SK-N-SH (cell line): ENCODE measurements around the gene PTPRD. TPM values are rescaled to one million over a fixed set of nuclear protein-coding genes. Genes with fewer than 3 reads are reported as not detected.
"Not testable (repeated sequence)": the region's sequence is repeated elsewhere in the genome, so short reads cannot be mapped to it uniquely, and the experiment has no call there.

Experiments
- CTCF ChIA-PET: fragments of 300-600, 350-600 bp; formaldehyde crosslinking; extraction: SDS; loops from one replicate; lab custom pipeline; 2021; lab: Yijun Ruan, JAX
- POLR2A ChIA-PET: fragments of 350-600 bp; sonication (Branson Sonifier 250); formaldehyde crosslinking; extraction: SDS; loops from one replicate; lab custom pipeline; 2020; ENCODE audit warnings: antibody characterized with exemption, inconsistent platforms; lab: Yijun Ruan, JAX
- DNase-seq: peaks from one replicate; pipeline ENCODE4 v3.0.0; 2012
- H2AFZ ChIP-seq: fragments of 200-600 bp; sonication (generic); 2 replicates; pipeline ENCODE4 v1.8.1; 2016; ENCODE audit warnings: antibody characterized with exemption, mild to moderate bottlenecking, low read depth
- H3F3A ChIP-seq: fragments of 200-600 bp; sonication (generic); replicated peaks from 2 replicates; pipeline ENCODE3; 2016; ENCODE audit warnings: antibody characterized with exemption, mild to moderate bottlenecking; ENCODE audit not compliant: insufficient read depth
- H3K27ac ChIP-seq, 2 experiments: fragments of 200-500 bp in 1 of 2; fragments of 200-600 bp in 1 of 2; sonication (Bioruptor generic) in 1 of 2; sonication (generic), shearing (Covaris generic) in 1 of 2; 2 replicates each; pipeline versions ENCODE4 v1.5.1 to v1.6.1; 2014 to 2016; ENCODE audit warnings: low read depth in 2 of 2, inconsistent platforms in 1 of 2, low read length in 1 of 2, mild to moderate bottlenecking in 1 of 2, mixed read lengths in 1 of 2
- H3K27me3 ChIP-seq: fragments of 200-600 bp; sonication (generic), shearing (Covaris generic); 2 replicates; pipeline ENCODE4 v1.6.1; 2016; ENCODE audit warnings: mixed run types; ENCODE audit not compliant: insufficient read depth
- H3K36me3 ChIP-seq, 2 experiments: fragments of 200-500 bp in 1 of 2; fragments of 200-600 bp in 1 of 2; sonication (Bioruptor generic) in 1 of 2; sonication (generic) in 1 of 2; replicated peaks in 1 of 2; 2 replicates each; pipeline versions ENCODE3 to v1.5.1; 2014 to 2016; ENCODE audit warnings: low read length in 1 of 2, mild to moderate bottlenecking in 1 of 2; ENCODE audit not compliant: insufficient read depth in 2 of 2, control insufficient read depth in 1 of 2
- H3K4me1 ChIP-seq, 2 experiments: fragments of 200-500 bp in 1 of 2; fragments of 200-600 bp in 1 of 2; sonication (Bioruptor generic) in 1 of 2; sonication (generic), shearing (Covaris generic) in 1 of 2; 2 replicates each; pipeline versions ENCODE4 v1.5.1 to v1.6.1; 2014 to 2016; ENCODE audit warnings: low read depth in 1 of 2, low read length in 1 of 2, mixed run types in 1 of 2; ENCODE audit not compliant: insufficient read depth in 2 of 2, control insufficient read depth in 1 of 2
- H3K4me2 ChIP-seq: fragments of 200-600 bp; sonication (generic), shearing (Covaris generic); 2 replicates; pipeline ENCODE4 v1.6.1; 2017; ENCODE audit warnings: mixed run types
- H3K4me3 ChIP-seq, 2 experiments: fragments of 200-500 bp in 1 of 2; fragments of 200-600 bp in 1 of 2; sonication (Bioruptor generic) in 1 of 2; sonication (generic), shearing (Covaris generic) in 1 of 2; 2 replicates each; pipeline versions ENCODE4 v1.5.1 to v1.8.1; 2014 to 2016; ENCODE audit warnings: low read depth in 2 of 2, inconsistent platforms in 1 of 2, low read length in 1 of 2, mild to moderate bottlenecking in 1 of 2, mixed read lengths in 1 of 2, moderate library complexity in 1 of 2
- H3K79me2 ChIP-seq: fragments of 200-600 bp; sonication (generic); 2 replicates; pipeline ENCODE4 v1.8.1; 2017; ENCODE audit warnings: mild to moderate bottlenecking; ENCODE audit not compliant: insufficient read depth
- H3K9ac ChIP-seq: fragments of 200-600 bp; sonication (generic); 2 replicates; pipeline ENCODE4 v1.6.1; 2017; ENCODE audit warnings: mixed run types
- H3K9me2 ChIP-seq: fragments of 200-600 bp; sonication (generic); 2 replicates; pipeline ENCODE4 v1.6.1; 2017; ENCODE audit warnings: mixed run types
- H3K9me3 ChIP-seq: fragments of 200-600 bp; sonication (generic); 2 replicates; pipeline ENCODE4 v1.6.1; 2017; ENCODE audit warnings: mixed run types, mild to moderate bottlenecking, moderate library complexity
- H4K20me1 ChIP-seq: fragments of 200-600 bp; sonication (generic); 2 replicates; pipeline ENCODE4 v1.6.1; 2017; ENCODE audit warnings: mild to moderate bottlenecking, mixed run types; ENCODE audit not compliant: insufficient read depth
- EP300 ChIP-seq, 2 experiments: IDR thresholded peaks; 2 replicates each; pipeline versions ENCODE4 v1.4.0 to v1.6.1; 2012; ENCODE audit warnings: borderline replicate concordance in 1 of 2, low read depth in 1 of 2, low read length in 1 of 2
- FOXJ3 ChIP-seq: sonication (generic); formaldehyde crosslinking; IDR thresholded peaks from 2 replicates; pipeline ENCODE4 v1.5.1; 2020; ENCODE audit warnings: mild to moderate bottlenecking, missing genetic modification reagents
- MEF2A ChIP-seq: IDR thresholded peaks from 2 replicates; pipeline ENCODE4 v1.4.0; 2012; ENCODE audit warnings: low read depth, borderline replicate concordance
- MXI1 ChIP-seq: IDR thresholded peaks from 2 replicates; pipeline ENCODE4 v1.6.1; 2012; ENCODE audit warnings: mild to moderate bottlenecking, low read depth, low read length, improper control_type of control experiment
- POLR2AphosphoS5 ChIP-seq: IDR thresholded peaks from 2 replicates; pipeline ENCODE4 v1.6.1; 2012; ENCODE audit warnings: low read depth, low read length
- RAD21 ChIP-seq: IDR thresholded peaks from 2 replicates; pipeline ENCODE4 v1.6.1; 2012; ENCODE audit warnings: mild to moderate bottlenecking, low read length
- RXRA ChIP-seq: IDR thresholded peaks from 2 replicates; pipeline ENCODE4 v1.4.0; 2012; ENCODE audit warnings: low read depth, mild to moderate bottlenecking, borderline replicate concordance
- SIN3A ChIP-seq: IDR thresholded peaks from 2 replicates; pipeline ENCODE4 v1.6.1; 2012; ENCODE audit warnings: low read depth, mild to moderate bottlenecking, low read length, moderate library complexity, borderline replicate concordance
- SMC3 ChIP-seq: IDR thresholded peaks from 2 replicates; pipeline ENCODE4 v1.6.1; 2012; ENCODE audit warnings: low read depth, low read length, improper control_type of control experiment
- TAF1 ChIP-seq: IDR thresholded peaks from 2 replicates; pipeline ENCODE4 v1.6.1; 2012; ENCODE audit warnings: low read depth, mild to moderate bottlenecking, low read length, moderate library complexity, borderline replicate concordance
- TCF12 ChIP-seq: IDR thresholded peaks from 2 replicates; pipeline ENCODE4 v1.4.0; 2012
- TEAD4 ChIP-seq: IDR thresholded peaks from 2 replicates; pipeline ENCODE4 v1.4.0; 2012; ENCODE audit warnings: mild to moderate bottlenecking, borderline replicate concordance; ENCODE audit not compliant: insufficient read depth
- WGBS: methylation state at CpG from one replicate; pipeline ENCODE4 v1.1.6; 2017; ENCODE audit warnings: low lambda C conversion rate; 5-methylcytosine and 5-hydroxymethylcytosine counted together
- polyA plus RNA-seq, 3 experiments: library from polyadenylated mRNA; depleted of rRNA; stranded (reverse); fragments of >200 nt; gene quantifications; 2 replicates each; pipeline ENCODE4 v1.2.3, GENCODE V29; 2012
- TF ChIP-seq, protein P1 (sequence below): IDR thresholded peaks from 2 replicates; pipeline ENCODE4 v1.4.0; 2012; ENCODE audit warnings: low read depth, borderline replicate concordance
- TF ChIP-seq, protein P2 (sequence below): fragments of 200-600 bp; sonication (generic); IDR thresholded peaks from 2 replicates; pipeline ENCODE4 v1.6.1; 2017; ENCODE audit warnings: antibody characterized with exemption, mild to moderate bottlenecking, moderate library complexity
- TF ChIP-seq, protein P3 (sequence below): IDR thresholded peaks from 2 replicates; pipeline ENCODE4 v1.4.0; 2012; ENCODE audit warnings: low read depth, borderline replicate concordance
- TF ChIP-seq, protein P4 (sequence below): IDR thresholded peaks from 2 replicates; pipeline ENCODE4; 2012

The PTPRD gene
- polyA plus RNA-seq, 1 of the 3 experiments (the other 2 are of a cell fraction) = 0.15 TPM

DNA sequence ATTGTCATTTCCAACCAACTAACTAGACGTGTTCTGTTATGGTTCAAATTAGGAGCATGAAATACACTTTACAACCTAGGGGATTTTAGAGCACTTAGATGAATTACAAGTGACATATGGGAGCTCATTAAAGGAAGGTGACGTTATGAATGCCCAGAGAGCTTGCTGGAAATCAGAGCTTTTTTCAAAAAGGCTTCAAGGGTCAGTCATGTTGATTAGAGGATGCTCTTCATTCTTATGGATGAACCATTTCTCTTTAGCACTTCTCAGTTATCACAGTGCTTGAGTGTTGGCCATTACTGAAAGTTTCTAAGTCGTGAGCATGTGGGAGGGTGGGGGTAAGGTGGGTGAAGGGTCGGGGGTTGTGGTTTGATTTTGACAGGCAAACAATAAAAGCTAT, 1567.7 kb downstream of the PTPRD start:
- Histone ChIP-seq H3K9me3 (no peaks in the 10 kb centered on the region), H3K9me2 (no peaks in the 10 kb centered on the region), H3K36me3 (no peaks in the 10 kb centered on the region), H3K9ac (no peak overlapping the region), H2AFZ (no peak overlapping the region), H3K27me3 (no peaks in the 10 kb centered on the region), H4K20me1 (no peaks in the 10 kb centered on the region), H3F3A (no peaks in the 10 kb centered on the region), H3K79me2 (no peaks in the 10 kb centered on the region), H3K4me1 (no peaks in the 10 kb centered on the region), H3K4me2 (no peak overlapping the region), H3K27ac (no peak overlapping the region), H3K4me3 (no peak overlapping the region)
- ChIA-PET POLR2A (no interaction called here), CTCF (interaction anchor here (1.1 to 1.3 kb wide), 2 partner anchors 10 to 16 kb away, joined by 3 read pairs; no protein-coding TSS in a partner anchor)
- TF ChIP-seq, protein P1, sequence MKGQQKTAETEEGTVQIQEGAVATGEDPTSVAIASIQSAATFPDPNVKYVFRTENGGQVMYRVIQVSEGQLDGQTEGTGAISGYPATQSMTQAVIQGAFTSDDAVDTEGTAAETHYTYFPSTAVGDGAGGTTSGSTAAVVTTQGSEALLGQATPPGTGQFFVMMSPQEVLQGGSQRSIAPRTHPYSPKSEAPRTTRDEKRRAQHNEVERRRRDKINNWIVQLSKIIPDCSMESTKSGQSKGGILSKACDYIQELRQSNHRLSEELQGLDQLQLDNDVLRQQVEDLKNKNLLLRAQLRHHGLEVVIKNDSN = no peak
- TF ChIP-seq, protein P2, sequence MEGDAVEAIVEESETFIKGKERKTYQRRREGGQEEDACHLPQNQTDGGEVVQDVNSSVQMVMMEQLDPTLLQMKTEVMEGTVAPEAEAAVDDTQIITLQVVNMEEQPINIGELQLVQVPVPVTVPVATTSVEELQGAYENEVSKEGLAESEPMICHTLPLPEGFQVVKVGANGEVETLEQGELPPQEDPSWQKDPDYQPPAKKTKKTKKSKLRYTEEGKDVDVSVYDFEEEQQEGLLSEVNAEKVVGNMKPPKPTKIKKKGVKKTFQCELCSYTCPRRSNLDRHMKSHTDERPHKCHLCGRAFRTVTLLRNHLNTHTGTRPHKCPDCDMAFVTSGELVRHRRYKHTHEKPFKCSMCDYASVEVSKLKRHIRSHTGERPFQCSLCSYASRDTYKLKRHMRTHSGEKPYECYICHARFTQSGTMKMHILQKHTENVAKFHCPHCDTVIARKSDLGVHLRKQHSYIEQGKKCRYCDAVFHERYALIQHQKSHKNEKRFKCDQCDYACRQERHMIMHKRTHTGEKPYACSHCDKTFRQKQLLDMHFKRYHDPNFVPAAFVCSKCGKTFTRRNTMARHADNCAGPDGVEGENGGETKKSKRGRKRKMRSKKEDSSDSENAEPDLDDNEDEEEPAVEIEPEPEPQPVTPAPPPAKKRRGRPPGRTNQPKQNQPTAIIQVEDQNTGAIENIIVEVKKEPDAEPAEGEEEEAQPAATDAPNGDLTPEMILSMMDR = no peak
- TF ChIP-seq MXI1 (no peak), TCF12 (no peak), SIN3A (no peak), EP300 (IDR thresholded peaks at IDR 0.05; ENCODE audit: borderline replicate concordance in 1 of 2, low read depth in 1 of 2, low read length in 1 of 2) (no peak), SMC3 (no peak), FOXJ3 (CRISPR knock-in tag) (no peak), MEF2A (no peak), TAF1 (no peak), RAD21 (no peak), RXRA (no peak), POLR2AphosphoS5 (no peak), TEAD4 (no peak)
- TF ChIP-seq, protein P3, sequence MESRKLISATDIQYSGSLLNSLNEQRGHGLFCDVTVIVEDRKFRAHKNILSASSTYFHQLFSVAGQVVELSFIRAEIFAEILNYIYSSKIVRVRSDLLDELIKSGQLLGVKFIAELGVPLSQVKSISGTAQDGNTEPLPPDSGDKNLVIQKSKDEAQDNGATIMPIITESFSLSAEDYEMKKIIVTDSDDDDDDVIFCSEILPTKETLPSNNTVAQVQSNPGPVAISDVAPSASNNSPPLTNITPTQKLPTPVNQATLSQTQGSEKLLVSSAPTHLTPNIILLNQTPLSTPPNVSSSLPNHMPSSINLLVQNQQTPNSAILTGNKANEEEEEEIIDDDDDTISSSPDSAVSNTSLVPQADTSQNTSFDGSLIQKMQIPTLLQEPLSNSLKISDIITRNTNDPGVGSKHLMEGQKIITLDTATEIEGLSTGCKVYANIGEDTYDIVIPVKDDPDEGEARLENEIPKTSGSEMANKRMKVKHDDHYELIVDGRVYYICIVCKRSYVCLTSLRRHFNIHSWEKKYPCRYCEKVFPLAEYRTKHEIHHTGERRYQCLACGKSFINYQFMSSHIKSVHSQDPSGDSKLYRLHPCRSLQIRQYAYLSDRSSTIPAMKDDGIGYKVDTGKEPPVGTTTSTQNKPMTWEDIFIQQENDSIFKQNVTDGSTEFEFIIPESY = no peak
- TF ChIP-seq, protein P4, sequence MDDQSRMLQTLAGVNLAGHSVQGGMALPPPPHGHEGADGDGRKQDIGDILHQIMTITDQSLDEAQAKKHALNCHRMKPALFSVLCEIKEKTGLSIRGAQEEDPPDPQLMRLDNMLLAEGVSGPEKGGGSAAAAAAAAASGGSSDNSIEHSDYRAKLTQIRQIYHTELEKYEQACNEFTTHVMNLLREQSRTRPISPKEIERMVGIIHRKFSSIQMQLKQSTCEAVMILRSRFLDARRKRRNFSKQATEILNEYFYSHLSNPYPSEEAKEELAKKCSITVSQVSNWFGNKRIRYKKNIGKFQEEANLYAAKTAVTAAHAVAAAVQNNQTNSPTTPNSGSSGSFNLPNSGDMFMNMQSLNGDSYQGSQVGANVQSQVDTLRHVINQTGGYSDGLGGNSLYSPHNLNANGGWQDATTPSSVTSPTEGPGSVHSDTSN = no peak
- WGBS = 18% methylated on average over 4 of the region's 4 CpGs
- DNase-seq = no peak

DNA sequence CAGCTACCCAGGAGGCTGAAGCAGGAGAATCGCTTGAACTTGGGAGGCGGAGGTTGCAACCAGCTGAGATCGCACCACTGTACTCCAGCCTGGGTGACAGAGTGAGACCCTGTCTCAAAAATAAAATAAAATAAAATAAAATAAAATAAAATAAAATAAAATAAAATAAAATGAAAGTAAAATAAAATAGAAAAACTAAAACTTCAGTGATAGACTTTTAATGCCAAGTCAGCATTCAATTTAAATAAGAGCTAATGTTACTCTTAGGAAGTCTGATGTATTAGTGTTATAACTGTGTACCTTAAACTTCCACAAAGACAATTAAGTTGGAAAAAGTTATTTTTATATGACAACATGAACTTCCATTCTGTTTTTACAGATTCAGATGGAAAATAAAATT, 1569.0 kb downstream of the PTPRD start:
- H3K36me3 ChIP-seq, H3K9ac ChIP-seq, H3K9me3 ChIP-seq, H3K79me2 ChIP-seq, H4K20me1 ChIP-seq, H3K4me2 ChIP-seq, H3F3A ChIP-seq, POLR2A ChIA-PET, H3K9me2 ChIP-seq, DNase-seq, H3K27ac ChIP-seq, H3K27me3 ChIP-seq, H2AFZ ChIP-seq, H3K4me3 ChIP-seq, H3K4me1 ChIP-seq: not testable (repeated sequence)
- WGBS = 74% methylated on average over 3 of the region's 3 CpGs
- CTCF ChIA-PET = interaction anchor here (1.1 to 1.3 kb wide), 2 partner anchors 9 to 18 kb away, joined by 3 read pairs; no protein-coding TSS in a partner anchor
